Measurements from ENCODE around the gene LCORL.

- TF ChIP-seq CTCF (IDR thresholded peaks at IDR 0.05; ENCODE audit: low read length) (no peak), EZH2 (optimal IDR thresholded peaks at IDR 0.05; ENCODE audit: low read depth, low read length) (no peak), EZH2phosphoT487 (IDR thresholded peaks at IDR 0.05; ENCODE audit: low read length) (no peak)
These were observed 106.1 kb downstream of the LCORL start for GRCh38 chr4:17915439-17915838.

Measured in MM.1S (cell line).